Measurements from ENCODE around the gene CAPSL. TPM values are rescaled to one million over a fixed set of nuclear protein-coding genes. Genes with fewer than 3 reads are reported as not detected.

CAPSL gene
- total and polyA plus RNA-seq, 2 donors (not counting 1 experiment from before 2014, with no cell fraction given), result not detected

DNA sequence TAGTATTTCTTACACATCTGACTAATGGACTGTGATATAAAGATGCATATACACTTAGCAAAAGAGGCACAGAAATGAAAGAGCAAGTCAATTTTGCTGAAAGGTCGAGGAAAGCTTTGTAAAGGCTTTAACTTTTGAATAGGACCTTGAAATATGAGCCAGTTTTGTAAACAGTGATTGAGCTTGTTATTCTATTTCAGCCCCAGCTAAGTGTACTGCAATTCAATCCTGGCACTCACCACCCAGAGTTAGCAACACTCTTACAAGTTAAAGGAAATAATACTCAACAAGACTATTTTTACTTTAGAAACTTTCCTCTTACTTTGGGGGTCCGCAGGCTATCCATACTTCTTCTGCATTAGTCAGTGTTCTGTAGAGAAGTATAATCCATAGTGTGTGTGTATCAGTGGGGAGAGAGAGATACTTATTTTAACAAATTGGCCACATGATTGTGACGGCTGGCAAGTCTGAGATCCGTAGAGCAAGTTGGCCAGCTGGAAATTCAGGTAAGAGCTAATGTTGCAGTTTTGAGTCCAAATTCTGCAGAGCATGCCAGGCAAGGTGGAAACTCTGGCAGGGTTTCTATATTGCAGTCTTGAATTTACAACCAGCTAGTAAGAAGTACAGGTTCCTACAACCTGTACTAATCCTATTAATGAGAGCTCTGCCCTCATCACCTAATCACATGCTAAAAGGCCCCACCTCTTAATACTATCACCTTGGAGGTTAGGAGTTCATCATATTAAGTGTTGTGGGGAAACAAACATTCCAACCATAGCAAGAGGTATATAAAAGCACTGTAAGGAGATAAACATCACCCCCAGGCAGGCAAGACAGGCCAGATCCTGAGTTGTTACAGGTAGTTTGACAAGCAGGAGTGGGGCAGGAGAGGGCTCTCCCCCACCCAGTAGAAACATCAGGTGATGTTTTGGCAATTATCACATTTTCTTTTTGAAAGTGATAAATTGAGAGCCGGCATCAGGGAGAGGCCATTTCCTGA lies 48.1 kb downstream of the CAPSL start:
- Histone ChIP-seq H4K20me1 (ENCODE audit: control insufficient read depth, insufficient read depth, low read length, poor library complexity, severe bottlenecking) (no peaks in the 10 kb centered on the region), H3K36me3 (replicated peaks in 1 of 2; ENCODE audit: control extremely low read depth in 1 of 2, control insufficient read depth in 1 of 2, extremely low read depth in 1 of 2, insufficient read depth in 2 of 2, low read length in 1 of 2) (no peaks in the 10 kb centered on the region), H3K9me3 (ENCODE audit: control extremely low read depth in 1 of 3, control insufficient read depth in 2 of 3, insufficient read depth in 1 of 3, low read length in 2 of 3) (no peaks in the 10 kb centered on the region), H3K9ac (ENCODE audit: low read length) (no peak overlapping the region), H3K27me3 (replicated peaks in 1 of 4; ENCODE audit: control extremely low read depth in 1 of 4, control insufficient read depth in 3 of 4, insufficient read depth in 4 of 4, low read length in 3 of 4) (peaks cover 0 to 2% (median 0%) of the 10 kb centered on the region in 4 experiments), H3K4me1 (ENCODE audit: control insufficient read depth in 2 of 2, insufficient read depth in 2 of 2, low read length in 2 of 2) (no peaks in the 10 kb centered on the region), H3K4me3 (ENCODE audit: control extremely low read depth in 1 of 5, extremely low read depth in 1 of 5, insufficient read depth in 1 of 5, low read depth in 2 of 5, low read length in 4 of 5) (no peak overlapping the region), H3K27ac (ENCODE audit: low read length in 2 of 2) (no peak overlapping the region), H3K4me2 (replicated peaks; ENCODE audit: low read depth, low read length, poor library complexity, severe bottlenecking) (no peak overlapping the region), H2AFZ (ENCODE audit: insufficient read depth, low read depth, low read length, poor library complexity, severe bottlenecking) (no peak overlapping the region), H3K79me2 (ENCODE audit: control insufficient read depth, insufficient read depth, low read length) (no peaks in the 10 kb centered on the region)
- intact Hi-C loops (cut with micrococcal nuclease), result no loop called here
- ChIA-PET CTCF (no interaction called here), POLR2A (no interaction called here)
- WGBS (ENCODE audit: insufficient coverage), result 83% methylated on average over 2 of the region's 5 CpGs
- Mint-ChIP-seq H3K4me3 (no peak overlapping the region), H3K27ac (no peak overlapping the region), H3K27me3 (no peaks in the 10 kb centered on the region), H3K4me1 (no peaks in the 10 kb centered on the region), H3K9me3 (ENCODE audit: insufficient read depth) (no peaks in the 10 kb centered on the region)
- no peak for ATAC-seq (ENCODE audit: low read depth)
- DNase-seq, result no peak
- TF ChIP-seq CTCF (IDR thresholded peaks at IDR 0.05), result no peak
- TF ChIP-seq EZH2 (IDR thresholded peaks at IDR 0.05; ENCODE audit: borderline replicate concordance, insufficient read depth, low read depth, low read length, poor library complexity, severe bottlenecking), result no peak

Data from B cell (primary cell).